ENCODE results near the gene RBM18. TPM values are rescaled to one million over a fixed set of nuclear protein-coding genes. Genes with fewer than 3 reads are reported as not detected.

Gene RBM18
- total RNA-seq, 4 donors from 2014 or later: 0.80 to 9.7 (median 4.6) TPM

DNA sequence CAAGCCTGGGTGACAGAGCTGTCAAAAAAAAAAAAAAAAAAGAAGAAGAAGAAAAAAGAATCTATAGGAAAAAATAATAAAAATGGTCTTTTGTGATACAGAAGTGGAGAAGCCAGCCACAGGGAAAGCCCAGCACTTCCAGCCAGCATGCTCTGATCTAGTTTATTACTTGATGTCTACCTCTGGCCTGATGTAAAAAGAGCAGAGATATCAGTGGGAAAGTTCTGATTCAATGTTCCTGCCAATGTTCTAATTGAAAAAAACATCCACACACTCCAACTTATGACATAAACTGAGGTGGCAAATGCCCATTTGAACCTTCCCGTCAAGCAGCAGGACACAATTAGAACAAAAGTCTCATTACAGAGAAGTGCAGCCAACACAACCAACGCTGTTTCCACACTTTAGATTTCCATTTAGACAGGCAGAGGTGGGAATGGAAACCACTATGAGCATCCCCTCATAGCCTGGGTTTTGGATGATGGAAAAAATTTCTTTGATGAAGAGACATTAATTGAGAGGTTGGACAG, 5.7 kb downstream of the RBM18 start:
- 76 to 85% methylated on average over 2 of the region's 2 CpGs for WGBS, 2 donors (ENCODE audit: low coverage in 1 of 2)
- H3K36me3 ChIP-seq: peaks cover 0 to 32% (median 9%) of the 10 kb centered on the region in 4 donors
- H3K4me1 ChIP-seq: peaks cover 11 to 27% (median 24%) of the 10 kb centered on the region in 4 donors
- TF ChIP-seq EP300 (IDR thresholded peaks at IDR 0.05; ENCODE audit: low read depth) (no peak), POLR2A (IDR thresholded peaks at IDR 0.05) (no peak), POLR2AphosphoS5 (IDR thresholded peaks at IDR 0.05) (no peak)
- TF ChIP-seq, protein P1, sequence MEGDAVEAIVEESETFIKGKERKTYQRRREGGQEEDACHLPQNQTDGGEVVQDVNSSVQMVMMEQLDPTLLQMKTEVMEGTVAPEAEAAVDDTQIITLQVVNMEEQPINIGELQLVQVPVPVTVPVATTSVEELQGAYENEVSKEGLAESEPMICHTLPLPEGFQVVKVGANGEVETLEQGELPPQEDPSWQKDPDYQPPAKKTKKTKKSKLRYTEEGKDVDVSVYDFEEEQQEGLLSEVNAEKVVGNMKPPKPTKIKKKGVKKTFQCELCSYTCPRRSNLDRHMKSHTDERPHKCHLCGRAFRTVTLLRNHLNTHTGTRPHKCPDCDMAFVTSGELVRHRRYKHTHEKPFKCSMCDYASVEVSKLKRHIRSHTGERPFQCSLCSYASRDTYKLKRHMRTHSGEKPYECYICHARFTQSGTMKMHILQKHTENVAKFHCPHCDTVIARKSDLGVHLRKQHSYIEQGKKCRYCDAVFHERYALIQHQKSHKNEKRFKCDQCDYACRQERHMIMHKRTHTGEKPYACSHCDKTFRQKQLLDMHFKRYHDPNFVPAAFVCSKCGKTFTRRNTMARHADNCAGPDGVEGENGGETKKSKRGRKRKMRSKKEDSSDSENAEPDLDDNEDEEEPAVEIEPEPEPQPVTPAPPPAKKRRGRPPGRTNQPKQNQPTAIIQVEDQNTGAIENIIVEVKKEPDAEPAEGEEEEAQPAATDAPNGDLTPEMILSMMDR (IDR thresholded peaks at IDR 0.05): no peak
- H3K4me3 ChIP-seq: no peak overlapping the region
- no peaks in the 10 kb centered on the region for H3K27me3 ChIP-seq
- no peak for DNase-seq
- intact Hi-C loops (cut with DNase I; ENCODE audit: low total_unique reads): no loop called here
- no peaks in the 10 kb centered on the region for H3K9me3 ChIP-seq
- in situ Hi-C loops (cut with MboI; ENCODE audit: low pct_ligation_motif_present in 1 of 4, low pct_unique_long_range_greater_than_20kb in 1 of 4, low sequenced_read_pairs in 3 of 4): no loop called here
- no peak overlapping the region for H3K27ac ChIP-seq

DNA sequence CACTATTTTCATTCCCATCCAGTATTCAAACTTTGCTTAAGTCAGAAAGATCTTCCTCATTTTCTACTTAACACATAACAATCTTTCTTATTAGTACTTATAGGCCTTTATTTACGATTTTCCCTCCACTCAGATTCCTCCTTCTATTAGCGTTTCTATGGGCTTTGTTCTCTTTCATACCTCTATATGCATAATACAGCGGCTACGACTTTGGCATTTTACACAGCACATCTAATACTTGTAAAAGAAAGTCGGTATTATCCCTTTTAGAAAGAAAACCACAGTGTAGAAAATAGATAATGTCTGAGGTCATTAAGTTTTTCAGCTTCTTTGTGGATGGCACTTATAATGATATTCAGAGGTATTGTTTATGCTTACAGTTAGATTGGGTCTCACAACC, 8.4 kb downstream of the RBM18 start:
- H3K4me1 ChIP-seq: peaks cover 0 to under 1% (median 0%) of the 10 kb centered on the region in 4 donors
- peaks cover 0 to 40% (median 12%) of the 10 kb centered on the region in 4 donors for H3K36me3 ChIP-seq
- WGBS, 2 donors (ENCODE audit: low coverage in 1 of 2): 92% methylated on average over 5 of the region's 5 CpGs
- no peak overlapping the region for H3K27ac ChIP-seq
- in situ Hi-C loops (cut with MboI; ENCODE audit: low pct_ligation_motif_present in 1 of 4, low pct_unique_long_range_greater_than_20kb in 1 of 4, low sequenced_read_pairs in 3 of 4): no loop called here
- H3K4me3 ChIP-seq: no peak overlapping the region
- H3K9me3 ChIP-seq: no peaks in the 10 kb centered on the region
- DNase-seq: no peak
- TF ChIP-seq POLR2AphosphoS5 (IDR thresholded peaks at IDR 0.05) (no peak), EP300 (IDR thresholded peaks at IDR 0.05; ENCODE audit: low read depth) (no peak), POLR2A (IDR thresholded peaks at IDR 0.05) (no peak)
- TF ChIP-seq, protein P1 (IDR thresholded peaks at IDR 0.05): no peak
- intact Hi-C loops (cut with DNase I; ENCODE audit: low total_unique reads): no loop called here
- H3K27me3 ChIP-seq: no peaks in the 10 kb centered on the region

DNA sequence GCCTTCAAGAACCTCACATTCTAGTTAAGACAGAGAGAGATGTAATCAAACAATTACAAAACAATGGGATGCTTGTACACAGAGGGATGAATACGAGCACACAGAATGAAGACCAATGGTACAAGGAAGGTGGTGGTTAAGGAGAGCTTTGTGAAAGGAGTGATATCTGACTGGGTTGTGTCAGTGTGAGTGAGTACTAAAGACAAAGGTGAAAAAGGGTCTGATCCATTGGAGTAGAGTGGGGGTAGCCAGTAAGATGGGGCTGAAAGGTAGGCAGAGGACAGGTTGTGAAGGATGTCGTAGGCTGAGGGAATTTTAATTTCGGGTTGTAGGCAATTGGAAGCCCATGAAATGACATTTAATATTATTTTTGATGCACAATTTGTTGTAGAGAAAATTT, 9.9 kb downstream of the RBM18 start:
- in situ Hi-C loops (cut with MboI; ENCODE audit: low pct_ligation_motif_present in 1 of 4, low pct_unique_long_range_greater_than_20kb in 1 of 4, low sequenced_read_pairs in 3 of 4) (no loop called here), intact Hi-C loops (cut with DNase I; ENCODE audit: low total_unique reads) (no loop called here)
- WGBS, 2 donors (ENCODE audit: low coverage in 1 of 2): 91 to 100% methylated on average over 3 of the region's 3 CpGs

DNA sequence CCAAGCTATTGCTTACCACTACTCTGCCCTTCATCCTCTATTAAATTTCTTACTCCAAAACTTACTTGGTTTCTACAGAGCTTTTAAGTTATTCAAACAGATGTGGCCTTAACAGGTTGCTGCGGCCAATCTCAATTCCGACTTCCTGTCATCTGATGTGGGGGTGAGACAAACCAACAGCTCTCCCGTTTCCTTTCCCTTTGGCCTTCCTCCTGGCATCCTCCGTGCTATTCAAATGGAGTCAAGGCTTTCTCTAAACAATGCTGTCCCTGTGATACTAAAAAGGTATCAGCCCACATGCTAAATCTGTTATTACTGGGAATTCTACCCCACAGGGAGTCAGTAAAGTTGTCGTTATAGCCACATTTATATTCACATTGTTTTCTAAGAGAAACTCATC, 11.8 kb downstream of the RBM18 start:
- Histone ChIP-seq H3K4me1 (no peaks in the 10 kb centered on the region), H3K27me3 (no peaks in the 10 kb centered on the region), H3K4me3 (no peak overlapping the region), H3K9me3 (no peaks in the 10 kb centered on the region), H3K27ac (no peak overlapping the region), H3K36me3 (peaks cover 0 to 21% (median 8%) of the 10 kb centered on the region in 4 donors)
- no peak for DNase-seq
- TF ChIP-seq, protein P1 (IDR thresholded peaks at IDR 0.05): no peak
- no peak for TF ChIP-seq EP300 (IDR thresholded peaks at IDR 0.05; ENCODE audit: low read depth)
- TF ChIP-seq POLR2A (IDR thresholded peaks at IDR 0.05): no peak
- no peak for TF ChIP-seq POLR2AphosphoS5 (IDR thresholded peaks at IDR 0.05)
- in situ Hi-C loops (cut with MboI; ENCODE audit: low pct_ligation_motif_present in 1 of 4, low pct_unique_long_range_greater_than_20kb in 1 of 4, low sequenced_read_pairs in 3 of 4) (no loop called here), intact Hi-C loops (cut with DNase I; ENCODE audit: low total_unique reads) (no loop called here)
- 82 to 100% methylated on average over 1 to 5 of the region's 5 CpGs for WGBS, 2 donors (ENCODE audit: low coverage in 1 of 2)

More for the DNA sequence above, 9.9 kb downstream of the RBM18 start:
- H3K36me3 ChIP-seq: peaks cover 0 to 36% (median 9%) of the 10 kb centered on the region in 4 donors
- no peak for DNase-seq
- TF ChIP-seq, protein P1 (IDR thresholded peaks at IDR 0.05): no peak
- TF ChIP-seq POLR2AphosphoS5 (IDR thresholded peaks at IDR 0.05) (no peak), EP300 (IDR thresholded peaks at IDR 0.05; ENCODE audit: low read depth) (no peak), POLR2A (IDR thresholded peaks at IDR 0.05) (no peak)
- H3K9me3 ChIP-seq: no peaks in the 10 kb centered on the region
- H3K4me1 ChIP-seq: no peaks in the 10 kb centered on the region
- no peak overlapping the region for H3K27ac ChIP-seq
- no peak overlapping the region for H3K4me3 ChIP-seq
- no peaks in the 10 kb centered on the region for H3K27me3 ChIP-seq
